Gastrocnemius medialis (tissue), 4 donors: ENCODE results near the gene MYCBP2. TPM values are rescaled to one million over a fixed set of nuclear protein-coding genes. Genes with fewer than 3 reads are reported as not detected.

ENCODE experiments used
- ATAC-seq, 2 donors: fragments of 150-250 bp; one replicate each; pipeline ENCODE4 v1.9.1; 2016
- DNase-seq, 2 donors: peaks; one replicate each; pipeline ENCODE4 v3.0.0-alpha.2; 2019
- H3K27ac ChIP-seq, 4 donors: fragments of 200-600 bp; sonication (generic); 1 replicate in 1 of 4; 2 replicates in 3 of 4; pipeline ENCODE4 v1.5.1; 2016 to 2018; ENCODE audit warnings: mild to moderate bottlenecking in 2 of 4, moderate library complexity in 1 of 4
- H3K27me3 ChIP-seq, 3 donors: fragments of 200-600 bp; sonication (generic) in 2 of 3; 1 replicate in 1 of 3; 2 replicates in 2 of 3; pipeline versions ENCODE4 v1.5.1 to v1.6.0; 2016 to 2019; ENCODE audit warnings: mild to moderate bottlenecking in 1 of 3, moderate library complexity in 1 of 3
- H3K36me3 ChIP-seq, 2 donors: fragments of 200-600 bp; sonication (generic) in 1 of 2; one replicate each; pipeline ENCODE4 v1.5.1; 2017 to 2018
- H3K4me1 ChIP-seq, 2 donors: fragments of 200-600 bp; sonication (generic) in 1 of 2; one replicate each; pipeline ENCODE4 v1.5.1; 2016 to 2017; ENCODE audit warnings: mild to moderate bottlenecking in 2 of 2
- H3K4me3 ChIP-seq, 4 donors: fragments of 200-600 bp; sonication (generic) in 3 of 4; 1 replicate in 1 of 4; 2 replicates in 3 of 4; pipeline ENCODE4 v1.5.1; 2016 to 2019; ENCODE audit warnings: mild to moderate bottlenecking in 2 of 4
- H3K9me3 ChIP-seq, 3 donors: fragments of 200-600 bp; sonication (generic) in 2 of 3; 1 replicate in 1 of 3; 2 replicates in 2 of 3; pipeline ENCODE4 v1.5.1; 2016 to 2019
- CTCF ChIP-seq, 5 experiments: fragments of 450-650 bp in 3 of 5; fragments of 200-600 bp in 2 of 5; sonication (generic) in 2 of 5; IDR thresholded peaks in 4 of 5; conservative IDR thresholded peaks in 1 of 5; 1 replicate in 4 of 5; 2 replicates in 1 of 5; pipeline ENCODE4 v1.5.1; 2016 to 2019; ENCODE audit warnings: antibody characterized with exemption in 5 of 5, mild to moderate bottlenecking in 3 of 5, moderate library complexity in 3 of 5
- POLR2A ChIP-seq, 2 donors: fragments of 450-650 bp; IDR thresholded peaks; one replicate each; pipeline ENCODE4 v1.6.1; 2017; ENCODE audit warnings: antibody characterized with exemption in 2 of 2, mild to moderate bottlenecking in 2 of 2, moderate library complexity in 2 of 2
- in situ Hi-C, 4 donors: fragments of 200-750 bp; cut with MboI; loops; one replicate each; pipeline versions ENCODE4 v1.15.0 to v1.8.0; 2017; ENCODE audit warnings: low sequenced_read_pairs in 4 of 4
- intact Hi-C: fragments of 100-400 bp; cut with DNase I; formaldehyde crosslinking; loops from one replicate; pipeline ENCODE4 v1.15.1; 2023; ENCODE audit warnings: low total_unique reads
- total RNA-seq, 4 donors: library from RNA; depleted of rRNA; stranded (reverse); fragments of >200 nt; gene quantifications; one replicate each; pipeline versions ENCODE4 v1.1.0 to v1.2.3, GENCODE V29; 2016

Gene MYCBP2
- total RNA-seq, 4 donors from 2014 or later: 42.1 to 56.9 (median 45.1) TPM

DNA sequence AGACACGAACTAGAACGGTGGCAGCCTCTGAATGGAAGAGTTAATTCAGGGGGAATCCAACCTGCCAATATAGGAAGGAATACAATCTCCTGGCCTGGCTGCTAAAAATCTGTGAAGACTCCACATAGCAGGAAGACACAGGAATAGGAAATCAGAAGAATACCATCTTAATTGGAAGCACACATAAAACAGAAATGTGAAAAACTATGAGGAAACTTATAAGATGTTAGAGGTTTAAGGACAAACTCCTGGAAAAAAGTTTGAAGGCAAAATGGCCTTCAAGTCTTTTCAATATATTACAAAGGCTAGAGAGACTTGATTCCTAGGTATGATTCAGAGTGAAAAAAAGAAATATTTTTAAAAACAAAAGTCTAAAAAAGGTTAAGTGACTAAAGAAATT is 221.8 kb downstream of the MYCBP2 start:
- Histone ChIP-seq H3K27ac (no peak overlapping the region), H3K9me3 (no peaks in the 10 kb centered on the region), H3K4me3 (no peak overlapping the region), H3K27me3 (no peaks in the 10 kb centered on the region), H3K36me3 (no peaks in the 10 kb centered on the region), H3K4me1 (no peaks in the 10 kb centered on the region)
- DNase-seq: no peak
- ATAC-seq: no peak
- TF ChIP-seq CTCF (IDR thresholded peaks at IDR 0.05 in 4 of 5, conservative IDR thresholded peaks at IDR 0.05 in 1 of 5): no peak
- in situ Hi-C loops (no loop called here), intact Hi-C loops (no loop called here)

DNA sequence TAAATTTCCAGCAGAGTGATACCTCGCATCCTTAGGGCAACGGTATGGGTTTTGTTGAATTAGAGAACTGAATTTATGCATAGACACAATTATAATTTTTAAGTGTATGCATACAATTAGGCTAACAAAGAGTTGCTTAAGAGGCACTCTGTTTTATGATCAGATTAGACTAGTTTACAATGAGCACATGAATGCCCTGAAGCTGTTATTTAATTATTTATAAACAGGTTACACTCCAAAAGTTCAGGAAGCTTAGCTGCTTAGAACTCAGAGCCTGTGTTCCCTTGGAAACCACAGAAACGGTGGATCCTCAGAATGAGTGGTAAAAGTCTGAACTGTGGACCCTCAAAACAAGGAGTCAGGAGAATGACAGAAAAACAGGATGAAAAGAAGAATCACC is 227.5 kb downstream of the MYCBP2 start:
- no peak overlapping the region for H3K4me3 ChIP-seq
- no peaks in the 10 kb centered on the region for H3K9me3 ChIP-seq
- intact Hi-C loops (no loop called here), in situ Hi-C loops (no loop called here)
- no peak overlapping the region for H3K27ac ChIP-seq
- H3K4me1 ChIP-seq: no peaks in the 10 kb centered on the region
- TF ChIP-seq POLR2A (IDR thresholded peaks at IDR 0.05) (no peak), CTCF (IDR thresholded peaks at IDR 0.05 in 4 of 5, conservative IDR thresholded peaks at IDR 0.05 in 1 of 5) (no peak)
- ATAC-seq (no peak), DNase-seq (no peak)
- H3K27me3 ChIP-seq: no peaks in the 10 kb centered on the region
- H3K36me3 ChIP-seq: peaks cover 0 to 31% of the 10 kb centered on the region in 2 donors

GRCh38 chr13:77095288-77095687 is 231.6 kb downstream of the MYCBP2 start:
- Histone ChIP-seq H3K27me3 (no peaks in the 10 kb centered on the region), H3K9me3 (no peaks in the 10 kb centered on the region), H3K27ac (no peak overlapping the region), H3K4me3 (no peak overlapping the region), H3K4me1 (no peaks in the 10 kb centered on the region), H3K36me3 (peaks cover 0 to 50% of the 10 kb centered on the region in 2 donors)
- intact Hi-C loops: no loop called here
- in situ Hi-C loops: no loop called here
- ATAC-seq: no peak
- TF ChIP-seq CTCF (IDR thresholded peaks at IDR 0.05 in 4 of 5, conservative IDR thresholded peaks at IDR 0.05 in 1 of 5): no peak
- TF ChIP-seq POLR2A (IDR thresholded peaks at IDR 0.05): no peak
- no peak for DNase-seq

GRCh38 chr13:77094773-77095172 is 232.1 kb downstream of the MYCBP2 start:
- Histone ChIP-seq H3K27ac (no peak overlapping the region), H3K4me1 (no peaks in the 10 kb centered on the region), H3K9me3 (no peaks in the 10 kb centered on the region), H3K27me3 (no peaks in the 10 kb centered on the region), H3K36me3 (peaks cover 0 to 54% of the 10 kb centered on the region in 2 donors), H3K4me3 (no peak overlapping the region)
- no peak for DNase-seq
- in situ Hi-C loops: no loop called here
- ATAC-seq: no peak
- intact Hi-C loops: no loop called here
- TF ChIP-seq CTCF (IDR thresholded peaks at IDR 0.05 in 4 of 5, conservative IDR thresholded peaks at IDR 0.05 in 1 of 5) (no peak), POLR2A (IDR thresholded peaks at IDR 0.05) (no peak)

- intact Hi-C loops: no loop called here
- Histone ChIP-seq H3K27me3 (no peaks in the 10 kb centered on the region), H3K4me1 (no peaks in the 10 kb centered on the region), H3K36me3 (peaks cover 0 to 47% of the 10 kb centered on the region in 2 donors), H3K27ac (no peak overlapping the region), H3K9me3 (no peaks in the 10 kb centered on the region), H3K4me3 (no peak overlapping the region)
- no peak for TF ChIP-seq CTCF (IDR thresholded peaks at IDR 0.05 in 4 of 5, conservative IDR thresholded peaks at IDR 0.05 in 1 of 5)
- TF ChIP-seq POLR2A (IDR thresholded peaks at IDR 0.05): no peak
- DNase-seq: no peak
- in situ Hi-C loops: no loop called here
- no peak for ATAC-seq
Measured at GRCh38 chr13:77093735-77094134, 233.2 kb downstream of the MYCBP2 start.
